ENCODE measurements around the gene KRTAP9-1. TPM values are rescaled to one million over a fixed set of nuclear protein-coding genes. Genes with fewer than 3 reads are reported as not detected.

KRTAP9-1 gene
- total and polyA plus RNA-seq, 7 donors, result not detected

GRCh38 chr17:41178341-41178740 lies 11.3 kb upstream of the KRTAP9-1 start:
- DNase-seq (no peak), ATAC-seq (no peak)
- Histone ChIP-seq H3K9me3 (no peaks in the 10 kb centered on the region), H3K27me3 (ENCODE audit: insufficient read depth in 3 of 3, low read length in 2 of 3) (peaks cover 0 to 6% (median 2%) of the 10 kb centered on the region in 3 donors), H3K27ac (no peak overlapping the region), H3K4me3 (no peak overlapping the region), H3K4me1 (no peaks in the 10 kb centered on the region), H3K36me3 (ENCODE audit: insufficient read depth in 1 of 2, low read depth in 1 of 2) (no peaks in the 10 kb centered on the region)
- no peak for TF ChIP-seq CTCF (IDR thresholded peaks at IDR 0.05)
- intact Hi-C loops (cut with DNase I), result no loop called here
- 87 to 93% (median 92%) methylated on average over 3 of the region's 3 CpGs for WGBS, 3 donors

DNA sequence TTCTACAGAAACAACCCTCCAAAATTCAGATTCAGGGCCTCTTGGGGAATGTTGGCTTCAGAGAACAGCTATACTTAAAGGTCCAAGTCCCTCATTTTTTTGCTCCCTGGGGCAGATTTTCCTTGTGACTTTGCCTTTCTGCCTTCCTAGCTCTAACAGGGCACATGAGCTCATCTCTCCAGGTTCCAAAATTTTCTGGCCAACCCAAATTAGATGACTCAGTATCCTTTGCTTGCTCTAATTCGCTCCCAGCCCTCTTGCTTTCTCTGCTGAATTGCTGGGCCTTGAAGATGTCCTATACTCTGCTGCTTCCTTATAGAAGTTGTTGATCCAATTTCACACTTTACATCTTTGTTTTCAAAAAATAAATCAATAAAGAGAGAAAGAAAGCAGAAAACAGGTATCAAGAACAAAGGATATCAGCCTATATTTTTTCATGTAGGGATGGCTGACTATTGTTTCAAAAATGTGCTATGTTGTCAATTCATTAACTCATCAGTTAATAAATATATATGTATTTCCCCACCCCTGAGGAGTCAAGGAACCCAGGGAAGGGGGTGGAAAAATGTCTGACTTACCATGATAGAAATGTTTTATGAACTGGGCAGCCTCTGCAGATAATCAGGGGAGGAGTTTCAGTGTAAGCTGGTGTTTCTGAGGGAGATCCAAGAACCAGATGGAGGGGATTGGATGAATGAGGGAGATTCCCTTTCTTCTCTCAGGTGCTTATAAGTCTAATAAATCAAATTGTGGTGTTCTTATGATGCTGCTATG lies 10.7 kb upstream of the KRTAP9-1 start:
- peaks cover 0 to 6% (median 0%) of the 10 kb centered on the region in 3 donors for H3K27me3 ChIP-seq (ENCODE audit: insufficient read depth in 3 of 3, low read length in 2 of 3)
- DNase-seq (no peak), ATAC-seq (no peak)
- intact Hi-C loops (cut with DNase I), result no loop called here
- no peaks in the 10 kb centered on the region for H3K4me1 ChIP-seq
- H3K27ac ChIP-seq, result no peak overlapping the region
- WGBS, 3 donors, result 59 to 82% (median 78%) methylated on average over 1 of the region's 1 CpG
- no peaks in the 10 kb centered on the region for H3K9me3 ChIP-seq
- H3K36me3 ChIP-seq (ENCODE audit: insufficient read depth in 1 of 2, low read depth in 1 of 2), result no peaks in the 10 kb centered on the region
- no peak overlapping the region for H3K4me3 ChIP-seq
- TF ChIP-seq CTCF (IDR thresholded peaks at IDR 0.05), result no peak

- H3K4me3 ChIP-seq, result no peak within 1 kb of the TSS
- no peak within 1 kb of the TSS for H3K27ac ChIP-seq
- DNase-seq, result no peak
- no peak for ATAC-seq
- H3K36me3 ChIP-seq (ENCODE audit: insufficient read depth in 1 of 2, low read depth in 1 of 2), result no peaks in the 10 kb centered on the region
- H3K27me3 ChIP-seq (ENCODE audit: insufficient read depth in 3 of 3, low read length in 2 of 3), result peaks cover 0 to 15% (median 3%) of the 10 kb centered on the region in 3 donors
- H3K4me1 ChIP-seq, result no peaks in the 10 kb centered on the region
- no peaks in the 10 kb centered on the region for H3K9me3 ChIP-seq
- no peak for TF ChIP-seq CTCF (IDR thresholded peaks at IDR 0.05)
- intact Hi-C loops (cut with DNase I), result no loop called here
- 38 to 57% (median 50%) methylated on average over 8 to 9 of the region's 9 CpGs for WGBS, 3 donors
Observed at GRCh38 chr17:41184480-41184961, 5.2 kb upstream of the KRTAP9-1 start, which contains the start of gene KRTAP4-1. Gene KRTAP4-1, minus strand, starts transcription at chr17:41184911. Its CDS starts 57 bp downstream, at chr17:41184854.

- WGBS, 3 donors, result 49 to 65% (median 58%) methylated on average over 1 of the region's 1 CpG
- no peak overlapping the region for H3K4me3 ChIP-seq
- peaks cover 0 to 15% (median 3%) of the 10 kb centered on the region in 3 donors for H3K27me3 ChIP-seq (ENCODE audit: insufficient read depth in 3 of 3, low read length in 2 of 3)
- ATAC-seq (no peak), DNase-seq (no peak)
- H3K36me3 ChIP-seq (ENCODE audit: insufficient read depth in 1 of 2, low read depth in 1 of 2), result no peaks in the 10 kb centered on the region
- H3K4me1 ChIP-seq, result no peaks in the 10 kb centered on the region
- TF ChIP-seq CTCF (IDR thresholded peaks at IDR 0.05), result no peak
- H3K27ac ChIP-seq, result no peak overlapping the region
- H3K9me3 ChIP-seq, result no peaks in the 10 kb centered on the region
- intact Hi-C loops (cut with DNase I), result no loop called here
Observed at GRCh38 chr17:41185001-41185400, 4.7 kb upstream of the KRTAP9-1 start.
